Measurements from ENCODE around the gene SRSF4. TPM values are rescaled to one million over a fixed set of nuclear protein-coding genes. Genes with fewer than 3 reads are reported as not detected.

The SRSF4 gene
- polyA plus RNA-seq, 1 of the 3 experiments (the other 2 are of a cell fraction), result 62.6 TPM

- H3K27ac ChIP-seq (ENCODE audit: low read depth in 2 of 2, low read length in 1 of 2), result no peak overlapping the region; a peak in 1 of 4 replicates
- H3K4me3 ChIP-seq (ENCODE audit: low read depth in 2 of 2, low read length in 1 of 2), result no peak overlapping the region
- peaks cover 6% of the 10 kb centered on the region; the same call in 1 of the 2 replicates for H4K20me1 ChIP-seq (ENCODE audit: insufficient read depth)
- H3K79me2 ChIP-seq (ENCODE audit: insufficient read depth), result peaks cover 6% of the 10 kb centered on the region; the same call in 1 of the 2 replicates
- no peak for TF ChIP-seq POLR2AphosphoS5 (IDR thresholded peaks at IDR 0.05; ENCODE audit: low read depth, low read length)
- no peak for TF ChIP-seq RFX5 (IDR thresholded peaks at IDR 0.05; ENCODE audit: low read length)
- TF ChIP-seq, protein P1, sequence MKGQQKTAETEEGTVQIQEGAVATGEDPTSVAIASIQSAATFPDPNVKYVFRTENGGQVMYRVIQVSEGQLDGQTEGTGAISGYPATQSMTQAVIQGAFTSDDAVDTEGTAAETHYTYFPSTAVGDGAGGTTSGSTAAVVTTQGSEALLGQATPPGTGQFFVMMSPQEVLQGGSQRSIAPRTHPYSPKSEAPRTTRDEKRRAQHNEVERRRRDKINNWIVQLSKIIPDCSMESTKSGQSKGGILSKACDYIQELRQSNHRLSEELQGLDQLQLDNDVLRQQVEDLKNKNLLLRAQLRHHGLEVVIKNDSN (IDR thresholded peaks at IDR 0.05; ENCODE audit: borderline replicate concordance, low read depth), result no peak
- TF ChIP-seq JUND (IDR thresholded peaks at IDR 0.05), result no peak
- no peak for TF ChIP-seq FOXJ3 (CRISPR knock-in tag; IDR thresholded peaks at IDR 0.05)
- no peak for TF ChIP-seq RAD21 (IDR thresholded peaks at IDR 0.05; ENCODE audit: low read length)
- H2AFZ ChIP-seq (ENCODE audit: low read depth), result no peak overlapping the region
- no peaks in the 10 kb centered on the region for H3K27me3 ChIP-seq (ENCODE audit: insufficient read depth)
- no peaks in the 10 kb centered on the region for H3K9me3 ChIP-seq
- ChIA-PET POLR2A (no interaction called here), CTCF (no interaction called here)
- H3K4me1 ChIP-seq (ENCODE audit: control insufficient read depth in 1 of 2, insufficient read depth in 2 of 2, low read depth in 1 of 2, low read length in 1 of 2), result peaks cover 4 to 19% of the 10 kb centered on the region in 2 experiments; a peak in 3 of 4 replicates
- H3K36me3 ChIP-seq (replicated peaks in 1 of 2; ENCODE audit: control insufficient read depth in 1 of 2, insufficient read depth in 2 of 2, low read length in 1 of 2), result peaks cover 3 to 19% of the 10 kb centered on the region in 2 experiments
- no peaks in the 10 kb centered on the region for H3K9me2 ChIP-seq
- 81% methylated on average over 2 of the region's 2 CpGs for WGBS (ENCODE audit: low lambda C conversion rate)
- no peak overlapping the region for H3K9ac ChIP-seq
- peaks cover 26% of the 10 kb centered on the region for H3F3A ChIP-seq (replicated peaks; ENCODE audit: insufficient read depth)
- no peak for DNase-seq
- no peak overlapping the region for H3K4me2 ChIP-seq
These were observed 39.0 kb downstream of the SRSF4 start for GRCh38 chr1:29142714-29143113.

- no peaks in the 10 kb centered on the region for H4K20me1 ChIP-seq (ENCODE audit: insufficient read depth)
- no peaks in the 10 kb centered on the region for H3K9me2 ChIP-seq
- WGBS (ENCODE audit: low lambda C conversion rate), result 74% methylated on average over 14 of the region's 14 CpGs
- H3F3A ChIP-seq (replicated peaks; ENCODE audit: insufficient read depth), result no peaks in the 10 kb centered on the region
- no peaks in the 10 kb centered on the region for H3K27me3 ChIP-seq (ENCODE audit: insufficient read depth)
- peak; percentile 37 for DNase-seq
- H3K4me1 ChIP-seq (ENCODE audit: control insufficient read depth in 1 of 2, insufficient read depth in 2 of 2, low read depth in 1 of 2, low read length in 1 of 2), result no peaks in the 10 kb centered on the region
- no peak overlapping the region for H3K27ac ChIP-seq (ENCODE audit: low read depth in 2 of 2, low read length in 1 of 2)
- no peaks in the 10 kb centered on the region for H3K36me3 ChIP-seq (replicated peaks in 1 of 2; ENCODE audit: control insufficient read depth in 1 of 2, insufficient read depth in 2 of 2, low read length in 1 of 2)
- ChIA-PET POLR2A (no interaction called here), CTCF (no interaction called here)
- no peak overlapping the region for H2AFZ ChIP-seq (ENCODE audit: low read depth)
- H3K79me2 ChIP-seq (ENCODE audit: insufficient read depth), result no peaks in the 10 kb centered on the region
- H3K9me3 ChIP-seq, result no peaks in the 10 kb centered on the region
- no peak overlapping the region for H3K4me3 ChIP-seq (ENCODE audit: low read depth in 2 of 2, low read length in 1 of 2)
- no peak overlapping the region for H3K4me2 ChIP-seq
- H3K9ac ChIP-seq, result no peak overlapping the region
- TF ChIP-seq FOXM1 (IDR thresholded peaks at IDR 0.05; ENCODE audit: low read depth) (no peak), ELF1 (IDR thresholded peaks at IDR 0.05) (no peak), TAF1 (IDR thresholded peaks at IDR 0.05; ENCODE audit: borderline replicate concordance, low read depth, low read length) (no peak), TEAD4 (IDR thresholded peaks at IDR 0.05; ENCODE audit: borderline replicate concordance, insufficient read depth) (no peak), ZBTB33 (IDR thresholded peaks at IDR 0.05; ENCODE audit: borderline replicate concordance, low read depth) (no peak), RAD21 (IDR thresholded peaks at IDR 0.05; ENCODE audit: low read length) (no peak), RCOR1 (IDR thresholded peaks at IDR 0.05; ENCODE audit: low read length) (no peak), CTCF (IDR thresholded peaks at IDR 0.05) (no peak), SIN3A (IDR thresholded peaks at IDR 0.05; ENCODE audit: borderline replicate concordance, low read depth, low read length) (no peak), SMC3 (IDR thresholded peaks at IDR 0.05; ENCODE audit: low read depth, low read length) (no peak), JUND (IDR thresholded peaks at IDR 0.05) (no peak), EP300 (IDR thresholded peaks at IDR 0.05; ENCODE audit: borderline replicate concordance in 1 of 2, low read depth in 1 of 2, low read length in 1 of 2) (no peak), TCF12 (IDR thresholded peaks at IDR 0.05) (no peak), RFX5 (IDR thresholded peaks at IDR 0.05; ENCODE audit: low read length) (no peak), POLR2AphosphoS5 (IDR thresholded peaks at IDR 0.05; ENCODE audit: low read depth, low read length) (no peak)
- TF ChIP-seq, protein P2, sequence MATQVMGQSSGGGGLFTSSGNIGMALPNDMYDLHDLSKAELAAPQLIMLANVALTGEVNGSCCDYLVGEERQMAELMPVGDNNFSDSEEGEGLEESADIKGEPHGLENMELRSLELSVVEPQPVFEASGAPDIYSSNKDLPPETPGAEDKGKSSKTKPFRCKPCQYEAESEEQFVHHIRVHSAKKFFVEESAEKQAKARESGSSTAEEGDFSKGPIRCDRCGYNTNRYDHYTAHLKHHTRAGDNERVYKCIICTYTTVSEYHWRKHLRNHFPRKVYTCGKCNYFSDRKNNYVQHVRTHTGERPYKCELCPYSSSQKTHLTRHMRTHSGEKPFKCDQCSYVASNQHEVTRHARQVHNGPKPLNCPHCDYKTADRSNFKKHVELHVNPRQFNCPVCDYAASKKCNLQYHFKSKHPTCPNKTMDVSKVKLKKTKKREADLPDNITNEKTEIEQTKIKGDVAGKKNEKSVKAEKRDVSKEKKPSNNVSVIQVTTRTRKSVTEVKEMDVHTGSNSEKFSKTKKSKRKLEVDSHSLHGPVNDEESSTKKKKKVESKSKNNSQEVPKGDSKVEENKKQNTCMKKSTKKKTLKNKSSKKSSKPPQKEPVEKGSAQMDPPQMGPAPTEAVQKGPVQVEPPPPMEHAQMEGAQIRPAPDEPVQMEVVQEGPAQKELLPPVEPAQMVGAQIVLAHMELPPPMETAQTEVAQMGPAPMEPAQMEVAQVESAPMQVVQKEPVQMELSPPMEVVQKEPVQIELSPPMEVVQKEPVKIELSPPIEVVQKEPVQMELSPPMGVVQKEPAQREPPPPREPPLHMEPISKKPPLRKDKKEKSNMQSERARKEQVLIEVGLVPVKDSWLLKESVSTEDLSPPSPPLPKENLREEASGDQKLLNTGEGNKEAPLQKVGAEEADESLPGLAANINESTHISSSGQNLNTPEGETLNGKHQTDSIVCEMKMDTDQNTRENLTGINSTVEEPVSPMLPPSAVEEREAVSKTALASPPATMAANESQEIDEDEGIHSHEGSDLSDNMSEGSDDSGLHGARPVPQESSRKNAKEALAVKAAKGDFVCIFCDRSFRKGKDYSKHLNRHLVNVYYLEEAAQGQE (IDR thresholded peaks at IDR 0.05; ENCODE audit: low read depth, low read length), result no peak
- TF ChIP-seq, protein P3, sequence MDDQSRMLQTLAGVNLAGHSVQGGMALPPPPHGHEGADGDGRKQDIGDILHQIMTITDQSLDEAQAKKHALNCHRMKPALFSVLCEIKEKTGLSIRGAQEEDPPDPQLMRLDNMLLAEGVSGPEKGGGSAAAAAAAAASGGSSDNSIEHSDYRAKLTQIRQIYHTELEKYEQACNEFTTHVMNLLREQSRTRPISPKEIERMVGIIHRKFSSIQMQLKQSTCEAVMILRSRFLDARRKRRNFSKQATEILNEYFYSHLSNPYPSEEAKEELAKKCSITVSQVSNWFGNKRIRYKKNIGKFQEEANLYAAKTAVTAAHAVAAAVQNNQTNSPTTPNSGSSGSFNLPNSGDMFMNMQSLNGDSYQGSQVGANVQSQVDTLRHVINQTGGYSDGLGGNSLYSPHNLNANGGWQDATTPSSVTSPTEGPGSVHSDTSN (IDR thresholded peaks at IDR 0.05), result no peak
These were observed 45.2 kb downstream of the SRSF4 start for GRCh38 chr1:29136391-29136915.

All from SK-N-SH (cell line).